VCaP (cell line): ENCODE measurements around the gene IRX2.

Source experiments
- H3K27ac ChIP-seq: fragments of 450-650 bp; 2 replicates; pipeline ENCODE4 v1.5.1; 2017
- TF ChIP-seq, protein P1 (sequence below): fragments of 450-650 bp; conservative IDR thresholded peaks from 2 replicates; pipeline ENCODE4 v1.5.1; 2017; ENCODE audit warnings: mild to moderate bottlenecking, moderate library complexity

The IRX2 gene

DNA sequence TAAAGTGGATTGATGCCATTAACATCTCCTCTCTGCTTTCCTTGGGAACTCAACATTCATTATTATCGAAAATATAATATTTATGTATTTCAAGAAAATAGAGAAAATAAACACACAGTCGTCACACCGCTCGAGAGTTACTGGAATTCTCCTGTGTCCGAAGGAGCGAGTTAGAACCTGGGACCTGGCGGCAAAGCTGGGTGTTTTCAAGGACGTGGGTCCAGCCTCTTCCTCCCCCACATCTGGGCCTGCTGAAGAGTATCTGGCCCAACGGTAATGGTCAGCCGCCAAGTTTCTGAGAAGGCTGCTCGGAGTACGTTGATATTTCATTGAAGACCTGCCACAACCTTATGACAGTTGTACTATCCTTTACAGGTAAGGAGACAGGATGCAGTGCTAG is 47.9 kb downstream of the IRX2 start:
- TF ChIP-seq, protein P1, sequence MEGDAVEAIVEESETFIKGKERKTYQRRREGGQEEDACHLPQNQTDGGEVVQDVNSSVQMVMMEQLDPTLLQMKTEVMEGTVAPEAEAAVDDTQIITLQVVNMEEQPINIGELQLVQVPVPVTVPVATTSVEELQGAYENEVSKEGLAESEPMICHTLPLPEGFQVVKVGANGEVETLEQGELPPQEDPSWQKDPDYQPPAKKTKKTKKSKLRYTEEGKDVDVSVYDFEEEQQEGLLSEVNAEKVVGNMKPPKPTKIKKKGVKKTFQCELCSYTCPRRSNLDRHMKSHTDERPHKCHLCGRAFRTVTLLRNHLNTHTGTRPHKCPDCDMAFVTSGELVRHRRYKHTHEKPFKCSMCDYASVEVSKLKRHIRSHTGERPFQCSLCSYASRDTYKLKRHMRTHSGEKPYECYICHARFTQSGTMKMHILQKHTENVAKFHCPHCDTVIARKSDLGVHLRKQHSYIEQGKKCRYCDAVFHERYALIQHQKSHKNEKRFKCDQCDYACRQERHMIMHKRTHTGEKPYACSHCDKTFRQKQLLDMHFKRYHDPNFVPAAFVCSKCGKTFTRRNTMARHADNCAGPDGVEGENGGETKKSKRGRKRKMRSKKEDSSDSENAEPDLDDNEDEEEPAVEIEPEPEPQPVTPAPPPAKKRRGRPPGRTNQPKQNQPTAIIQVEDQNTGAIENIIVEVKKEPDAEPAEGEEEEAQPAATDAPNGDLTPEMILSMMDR: no peak
- H3K27ac ChIP-seq: no peak overlapping the region

DNA sequence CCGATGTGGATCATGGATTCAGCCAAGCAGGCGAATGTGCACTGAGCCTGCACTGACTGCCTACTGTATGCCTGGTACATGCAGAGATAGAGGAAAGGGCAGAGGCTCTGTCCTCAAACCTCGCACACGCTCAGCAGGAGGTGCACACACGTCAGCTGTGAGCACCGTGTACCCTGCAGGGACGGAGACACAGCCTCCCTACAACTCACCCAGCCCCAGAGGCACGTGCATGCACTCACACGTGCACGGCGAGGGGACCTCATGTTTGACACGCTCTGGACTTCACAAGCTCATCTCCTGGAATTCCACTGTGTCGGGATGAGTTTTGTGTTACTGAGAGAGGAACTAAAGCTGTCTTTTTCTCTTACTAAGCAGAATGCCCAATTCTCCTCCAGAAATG is 48.4 kb downstream of the IRX2 start:
- TF ChIP-seq, protein P1: no peak
- H3K27ac ChIP-seq: no peak overlapping the region

DNA sequence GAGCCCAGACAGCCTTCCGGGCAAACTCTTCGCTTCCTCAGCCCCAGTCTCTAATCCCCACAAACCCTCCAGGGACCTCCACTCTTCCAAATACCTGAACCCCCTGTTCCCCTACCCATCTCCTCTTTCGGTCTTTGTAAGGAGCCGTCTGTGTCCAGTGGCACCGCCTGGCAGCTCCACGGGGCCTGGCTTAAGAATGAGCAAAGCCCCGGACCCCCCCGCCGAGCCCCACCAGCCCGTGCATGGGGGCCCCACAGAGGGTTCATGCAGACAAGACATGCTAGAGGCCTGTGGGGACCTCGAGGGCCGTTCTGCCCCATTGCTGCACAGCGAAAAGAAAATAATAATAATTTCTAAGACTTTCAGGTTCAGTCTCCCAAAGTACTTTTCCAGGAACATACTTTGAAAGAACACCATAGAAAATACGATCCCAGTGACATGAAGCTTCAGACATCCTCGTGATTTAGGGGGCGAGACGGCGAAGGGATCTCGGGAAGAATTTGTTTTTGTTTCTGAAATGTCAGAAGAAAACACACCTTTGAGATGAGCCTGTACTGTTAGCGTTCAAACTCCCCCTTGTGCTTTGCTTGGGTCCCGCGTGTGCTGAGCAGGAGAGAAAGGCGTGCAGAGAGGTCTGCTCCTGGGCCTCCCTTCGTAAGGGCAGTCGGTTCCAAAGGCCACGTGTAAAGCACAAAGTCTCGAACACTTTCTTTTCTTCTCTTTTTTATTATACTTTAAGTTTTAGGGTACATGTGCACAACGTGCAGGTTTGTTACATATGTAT is 49.2 kb downstream of the IRX2 start:
- TF ChIP-seq, protein P1: no peak
- H3K27ac ChIP-seq: no peak overlapping the region

DNA sequence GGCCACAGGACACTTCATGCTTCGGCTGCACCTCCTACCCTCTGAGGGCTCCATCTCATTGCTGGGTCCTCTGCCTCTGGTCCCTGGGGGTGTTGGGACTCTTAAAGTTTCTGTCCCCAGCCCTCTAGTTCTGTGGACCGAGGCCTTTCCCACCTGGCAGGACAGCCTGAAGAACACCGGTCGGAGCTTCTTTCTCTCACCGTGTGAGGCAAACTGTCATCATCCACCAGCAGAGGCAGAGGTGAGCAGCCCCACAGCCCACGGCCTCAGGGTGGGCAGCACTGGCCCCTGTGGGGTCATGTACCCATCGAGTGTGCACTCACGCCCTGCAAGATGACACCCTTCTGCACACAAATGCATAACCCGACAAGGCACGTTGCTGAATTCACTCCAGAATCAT is 49.9 kb downstream of the IRX2 start:
- TF ChIP-seq, protein P1: no peak
- no peak overlapping the region for H3K27ac ChIP-seq

DNA sequence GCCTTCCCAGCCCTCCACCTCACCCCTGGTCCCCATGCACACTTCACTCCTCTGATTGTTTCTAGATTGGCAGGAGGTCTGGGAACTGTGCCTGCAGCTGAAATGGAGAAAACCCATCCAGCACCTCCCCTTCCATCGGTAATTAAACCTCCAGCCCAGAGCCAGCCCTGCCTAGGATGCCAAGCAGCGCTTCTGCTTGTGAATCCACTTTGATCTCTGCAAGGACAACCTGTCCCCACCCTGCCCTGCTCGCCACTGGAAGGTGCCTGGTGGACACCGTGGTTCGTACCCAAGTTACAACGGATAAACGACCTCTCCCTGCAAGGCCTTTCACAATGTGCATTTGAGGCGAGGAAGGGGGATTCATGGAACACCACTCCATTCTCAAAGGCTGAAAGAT is 50.6 kb downstream of the IRX2 start:
- TF ChIP-seq, protein P1: no peak
- H3K27ac ChIP-seq: no peak overlapping the region

DNA sequence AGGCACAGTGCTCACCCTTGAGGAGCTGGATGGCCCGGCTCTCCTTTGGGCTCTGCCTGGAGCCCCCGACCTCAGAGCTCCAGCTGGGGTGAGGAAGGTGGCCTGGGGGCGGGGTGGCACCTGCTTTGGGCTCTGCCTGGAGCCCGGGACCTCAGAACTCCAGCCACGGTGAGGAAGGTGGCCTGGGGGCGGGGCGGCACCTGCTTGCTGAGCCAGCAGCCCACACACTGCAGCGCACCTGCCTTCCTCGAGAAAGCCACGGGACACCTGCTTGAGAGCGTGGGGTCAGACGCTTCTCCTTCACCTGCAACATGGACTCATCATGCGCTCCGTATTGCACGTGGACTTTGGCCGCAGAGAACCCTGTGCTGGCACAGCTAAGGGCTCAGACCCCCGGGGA is 51.8 kb downstream of the IRX2 start:
- no peak overlapping the region for H3K27ac ChIP-seq
- TF ChIP-seq, protein P1: no peak

DNA sequence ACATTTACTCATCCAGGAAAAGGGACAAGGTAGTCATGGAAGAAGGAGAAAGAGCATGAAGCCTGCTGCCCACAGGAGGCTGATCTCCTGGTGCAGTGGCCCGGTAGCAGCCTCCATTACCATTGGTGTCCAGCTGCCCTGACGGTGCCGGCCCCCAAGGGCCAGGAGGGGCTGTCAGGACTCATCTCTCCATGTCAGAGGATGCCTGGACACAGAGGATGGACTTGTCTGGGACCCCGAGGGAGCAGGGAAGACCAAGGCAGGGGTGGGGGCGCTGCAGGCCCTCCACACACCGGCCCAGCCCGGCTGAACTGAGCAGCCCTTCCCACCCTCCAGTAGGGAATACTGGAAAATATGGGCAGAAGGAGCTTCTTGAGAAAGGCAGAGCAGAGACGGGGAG is 52.2 kb downstream of the IRX2 start:
- TF ChIP-seq, protein P1: no peak
- no peak overlapping the region for H3K27ac ChIP-seq
